ENCODE measurements around the gene ZNF646. TPM values are rescaled to one million over a fixed set of nuclear protein-coding genes. Genes with fewer than 3 reads are reported as not detected.

Gene ZNF646
- 4.3 and 6.7 TPM in 2 replicates for total RNA-seq (2014; rRNA removed; shearing (Covaris generic))

- DNase-seq (ENCODE audit: low read depth): peak; percentile 98
These were observed at the start of gene ZNF646, which contains the start of gene ZNF668 for GRCh38 chr16:31073970-31074813. TSS of gene ZNF646 (plus strand) at chr16:31074422. CDS start at chr16:31076325, 1,903 bp downstream. TSS of gene ZNF668 (minus strand) at chr16:31074240. CDS start at chr16:31064459, 9,781 bp downstream.

GRCh38 chr16:31025339-31025738 lies 48.9 kb upstream of the ZNF646 start:
- no peak for DNase-seq (ENCODE audit: low read depth)

- DNase-seq (ENCODE audit: low read depth): no peak
These were observed 45.0 kb upstream of the ZNF646 start for GRCh38 chr16:31029272-31029671.

GRCh38 chr16:31031276-31031675 lies 42.9 kb upstream of the ZNF646 start:
- DNase-seq (ENCODE audit: low read depth): no peak

- peak; percentile 95 for DNase-seq (ENCODE audit: low read depth)
These were observed 41.2 kb upstream of the ZNF646 start, which contains the start of gene STX4 for GRCh38 chr16:31032736-31033708. TSS of gene STX4 (plus strand) at chr16:31033558. CDS start at chr16:31033806, 248 bp downstream.

GRCh38 chr16:31033709-31034492 lies 40.3 kb upstream of the ZNF646 start:
- DNase-seq (ENCODE audit: low read depth): peak; percentile 76

GRCh38 chr16:31036691-31037090 lies 37.5 kb upstream of the ZNF646 start:
- no peak for DNase-seq (ENCODE audit: low read depth)

GRCh38 chr16:31038993-31039392 lies 35.2 kb upstream of the ZNF646 start:
- DNase-seq (ENCODE audit: low read depth): no peak

GRCh38 chr16:31042866-31043265 lies 31.4 kb upstream of the ZNF646 start:
- no peak for DNase-seq (ENCODE audit: low read depth)

GRCh38 chr16:31043352-31043751 lies 30.9 kb upstream of the ZNF646 start:
- DNase-seq (ENCODE audit: low read depth): no peak

GRCh38 chr16:31043898-31044481 lies 30.2 kb upstream of the ZNF646 start:
- no peak for DNase-seq (ENCODE audit: low read depth)

- peak; percentile 30 for DNase-seq (ENCODE audit: low read depth)
These were observed 23.8 kb upstream of the ZNF646 start for GRCh38 chr16:31050280-31051030.

GRCh38 chr16:31052114-31052513 lies 22.1 kb upstream of the ZNF646 start:
- peak; percentile 96 for DNase-seq (ENCODE audit: low read depth)

- no peak for DNase-seq (ENCODE audit: low read depth)
These were observed 18.6 kb upstream of the ZNF646 start for GRCh38 chr16:31055613-31056012.

- no peak for DNase-seq (ENCODE audit: low read depth)
These were observed 13.0 kb upstream of the ZNF646 start for GRCh38 chr16:31061126-31061812.

- no peak for DNase-seq (ENCODE audit: low read depth)
These were observed 12.3 kb upstream of the ZNF646 start for GRCh38 chr16:31061813-31062440.

- no peak for DNase-seq (ENCODE audit: low read depth)
These were observed 10.8 kb upstream of the ZNF646 start for GRCh38 chr16:31063495-31063842.

GRCh38 chr16:31063843-31064611 lies 10.2 kb upstream of the ZNF646 start:
- no peak for DNase-seq (ENCODE audit: low read depth)

Data from RPMI7951 (cell line).